ENCODE measurements around the gene PPM1H.

PPM1H gene

DNA sequence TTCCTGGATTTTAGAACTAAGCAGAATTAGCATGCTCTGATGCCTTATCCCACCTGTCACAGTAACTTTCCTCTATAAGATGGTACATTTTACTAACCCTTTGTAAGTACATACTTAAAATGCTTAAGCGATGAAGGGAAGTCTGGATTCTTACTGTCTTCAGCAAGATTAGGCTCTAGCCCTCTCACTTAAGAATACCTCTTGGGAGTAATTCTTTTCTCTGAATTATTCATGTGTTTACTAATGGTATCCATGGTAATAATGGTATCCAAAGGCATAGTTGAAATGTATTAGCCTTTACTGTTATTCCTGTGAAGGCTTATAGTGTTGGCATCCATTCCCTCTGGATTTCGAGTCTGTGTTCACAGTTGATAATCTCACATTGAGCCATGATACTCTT, 291.5 kb downstream of the PPM1H start:
- peaks cover 25% of the 10 kb centered on the region for H3K4me1 ChIP-seq (ENCODE audit: control insufficient read depth, low read depth, low read length)
- H3K79me1 ChIP-seq (ENCODE audit: low read length): no peaks in the 10 kb centered on the region
- no peak overlapping the region for H3K27ac ChIP-seq (ENCODE audit: low read depth, low read length)
- H2BK15ac ChIP-seq (replicated peaks; ENCODE audit: low read depth): no peak overlapping the region
- H3K4ac ChIP-seq (ENCODE audit: low read depth, low read length): no peak overlapping the region
- H2BK5ac ChIP-seq (ENCODE audit: low read length): no peak overlapping the region
- H2BK120ac ChIP-seq (ENCODE audit: low read depth, low read length): no peak overlapping the region
- H2AK5ac ChIP-seq (ENCODE audit: low read length): no peak overlapping the region
- H3K4me2 ChIP-seq (ENCODE audit: low read length): no peak overlapping the region
- no peak overlapping the region for H3K9ac ChIP-seq (ENCODE audit: low read length)
- no CpG with 5 or more reads among the region's 2 CpGs for WGBS (ENCODE audit: extremely low coverage, insufficient coverage, low lambda C conversion rate)
- H3K27me3 ChIP-seq (ENCODE audit: insufficient read depth, low read length, poor library complexity): no peaks in the 10 kb centered on the region
- H3K4me3 ChIP-seq (ENCODE audit: low read length): no peak overlapping the region
- H3K79me2 ChIP-seq (ENCODE audit: control insufficient read depth, insufficient read depth, low read length): no peaks in the 10 kb centered on the region
- no peak overlapping the region for H3K18ac ChIP-seq (ENCODE audit: low read length)
- DNase-seq: peak; percentile 69
- H3K23ac ChIP-seq (ENCODE audit: low read length): no peak overlapping the region
- no peak overlapping the region for H4K8ac ChIP-seq (ENCODE audit: low read depth, low read length)
- H3K36me3 ChIP-seq (ENCODE audit: control insufficient read depth, insufficient read depth, low read length): no peaks in the 10 kb centered on the region
- H4K5ac ChIP-seq (ENCODE audit: low read length): no peak overlapping the region
- H3K56ac ChIP-seq (ENCODE audit: low read length): no peak overlapping the region

DNA sequence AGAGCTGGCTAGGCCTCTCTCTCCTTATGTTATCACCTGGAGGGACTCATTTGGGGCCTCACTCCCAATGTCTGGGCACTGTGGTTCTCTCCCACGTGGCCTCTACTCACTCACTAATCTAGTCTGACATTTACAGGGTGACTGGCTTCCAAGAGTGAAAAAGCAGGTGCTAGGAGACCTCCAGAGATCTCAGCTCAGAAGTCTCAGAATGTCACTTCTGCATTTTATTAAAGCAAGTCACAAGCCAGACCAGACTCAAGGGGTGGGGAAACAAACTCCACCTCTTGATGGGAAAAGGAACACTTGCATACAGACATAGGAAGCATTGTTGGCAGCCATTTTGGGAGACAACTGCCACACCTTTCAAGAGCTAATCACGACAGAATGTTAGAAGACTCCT, 292.5 kb downstream of the PPM1H start:
- H3K36me3 ChIP-seq (ENCODE audit: control insufficient read depth, insufficient read depth, low read length): no peaks in the 10 kb centered on the region
- WGBS (ENCODE audit: extremely low coverage, insufficient coverage, low lambda C conversion rate): no CpG with 5 or more reads among the region's 2 CpGs
- no peak overlapping the region for H3K27ac ChIP-seq (ENCODE audit: low read depth, low read length)
- H3K79me2 ChIP-seq (ENCODE audit: control insufficient read depth, insufficient read depth, low read length): no peaks in the 10 kb centered on the region
- DNase-seq: no peak
- H4K5ac ChIP-seq (ENCODE audit: low read length): no peak overlapping the region
- H4K8ac ChIP-seq (ENCODE audit: low read depth, low read length): no peak overlapping the region
- no peak overlapping the region for H3K4me2 ChIP-seq (ENCODE audit: low read length)
- no peak overlapping the region for H3K56ac ChIP-seq (ENCODE audit: low read length)
- no peaks in the 10 kb centered on the region for H3K79me1 ChIP-seq (ENCODE audit: low read length)
- H2AK5ac ChIP-seq (ENCODE audit: low read length): peak overlapping the region; percentile 47
- H2BK15ac ChIP-seq (replicated peaks; ENCODE audit: low read depth): peak overlapping the region; percentile 21
- no peak overlapping the region for H2BK5ac ChIP-seq (ENCODE audit: low read length)
- H3K27me3 ChIP-seq (ENCODE audit: insufficient read depth, low read length, poor library complexity): no peaks in the 10 kb centered on the region
- H3K4me3 ChIP-seq (ENCODE audit: low read length): no peak overlapping the region
- no peak overlapping the region for H2BK120ac ChIP-seq (ENCODE audit: low read depth, low read length)
- peaks cover 25% of the 10 kb centered on the region for H3K4me1 ChIP-seq (ENCODE audit: control insufficient read depth, low read depth, low read length)
- H3K9ac ChIP-seq (ENCODE audit: low read length): no peak overlapping the region
- H3K23ac ChIP-seq (ENCODE audit: low read length): no peak overlapping the region
- peak overlapping the region; percentile 42 for H3K18ac ChIP-seq (ENCODE audit: low read length)
- peak overlapping the region; percentile 37 for H3K4ac ChIP-seq (ENCODE audit: low read depth, low read length)

DNA sequence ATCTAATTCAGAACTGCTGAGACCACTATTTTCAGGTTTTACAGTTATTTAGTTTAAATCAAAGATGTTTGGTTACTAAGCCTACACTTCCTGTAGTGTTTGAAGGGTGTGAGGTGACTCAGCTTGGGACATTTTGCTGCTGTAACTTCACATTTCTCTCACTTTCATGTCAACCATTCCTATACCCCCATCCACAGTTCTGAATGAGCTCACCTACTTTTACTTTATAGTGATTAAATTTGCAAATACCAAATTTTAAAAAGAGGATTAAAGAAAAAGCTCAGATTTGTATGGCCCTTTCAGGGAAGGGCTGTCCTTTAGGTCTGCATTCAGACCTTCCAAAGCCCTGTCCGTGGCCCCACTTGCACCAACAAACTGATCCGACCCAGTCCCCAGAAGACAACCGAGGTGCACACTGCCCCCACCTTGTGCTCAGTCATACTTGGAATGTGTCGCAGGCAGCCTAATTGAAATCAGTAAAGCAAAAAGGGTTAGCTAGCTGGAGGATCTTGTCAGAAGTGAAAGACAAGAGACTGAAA, 294.0 kb downstream of the PPM1H start:
- no CpG with 5 or more reads among the region's 4 CpGs for WGBS (ENCODE audit: extremely low coverage, insufficient coverage, low lambda C conversion rate)
- DNase-seq: peak; percentile 70
- H4K8ac ChIP-seq (ENCODE audit: low read depth, low read length): no peak overlapping the region
- H3K56ac ChIP-seq (ENCODE audit: low read length): peak overlapping the region; percentile 39
- no peaks in the 10 kb centered on the region for H3K79me2 ChIP-seq (ENCODE audit: control insufficient read depth, insufficient read depth, low read length)
- peaks cover 15% of the 10 kb centered on the region for H3K4me1 ChIP-seq (ENCODE audit: control insufficient read depth, low read depth, low read length)
- no peak overlapping the region for H3K4me3 ChIP-seq (ENCODE audit: low read length)
- no peak overlapping the region for H2BK15ac ChIP-seq (replicated peaks; ENCODE audit: low read depth)
- peak overlapping the region; percentile 3 for H3K9ac ChIP-seq (ENCODE audit: low read length)
- H3K4me2 ChIP-seq (ENCODE audit: low read length): no peak overlapping the region
- peak overlapping the region; percentile 17 for H2BK5ac ChIP-seq (ENCODE audit: low read length)
- H3K27me3 ChIP-seq (ENCODE audit: insufficient read depth, low read length, poor library complexity): no peaks in the 10 kb centered on the region
- peak overlapping the region; percentile 0 for H2AK5ac ChIP-seq (ENCODE audit: low read length)
- H2BK120ac ChIP-seq (ENCODE audit: low read depth, low read length): peak overlapping the region; percentile 90
- no peak overlapping the region for H4K5ac ChIP-seq (ENCODE audit: low read length)
- peak overlapping the region; percentile 93 for H3K18ac ChIP-seq (ENCODE audit: low read length)
- no peak overlapping the region for H3K4ac ChIP-seq (ENCODE audit: low read depth, low read length)
- peak overlapping the region; percentile 75 for H3K27ac ChIP-seq (ENCODE audit: low read depth, low read length)
- H3K36me3 ChIP-seq (ENCODE audit: control insufficient read depth, insufficient read depth, low read length): no peaks in the 10 kb centered on the region
- H3K23ac ChIP-seq (ENCODE audit: low read length): no peak overlapping the region
- no peaks in the 10 kb centered on the region for H3K79me1 ChIP-seq (ENCODE audit: low read length)

DNA sequence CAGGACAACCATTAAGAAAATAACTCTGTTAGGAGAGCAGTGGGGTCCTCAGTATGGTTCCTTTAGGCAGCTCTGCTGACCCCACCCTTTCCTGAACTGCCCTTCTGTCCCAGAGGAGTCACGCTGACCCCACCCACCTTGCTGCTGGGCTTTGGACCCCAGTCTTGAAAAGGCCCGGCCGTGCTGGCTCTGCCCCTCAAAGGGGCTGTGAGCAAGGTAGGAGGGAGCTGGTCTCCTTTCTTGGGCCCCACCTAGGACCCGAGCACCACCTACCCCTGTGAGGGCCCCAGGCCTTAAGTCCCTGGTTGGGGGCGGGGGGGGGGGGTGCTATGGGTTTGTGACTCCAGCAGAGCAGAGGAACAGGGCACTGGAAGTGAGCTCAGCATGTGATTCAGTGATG, 297.3 kb downstream of the PPM1H start:
- peak overlapping the region; percentile 79 for H3K4ac ChIP-seq (ENCODE audit: low read depth, low read length)
- H3K9ac ChIP-seq (ENCODE audit: low read length): no peak overlapping the region
- H2BK5ac ChIP-seq (ENCODE audit: low read length): no peak overlapping the region
- H2BK120ac ChIP-seq (ENCODE audit: low read depth, low read length): peak overlapping the region; percentile 3
- H3K27me3 ChIP-seq (ENCODE audit: insufficient read depth, low read length, poor library complexity): no peaks in the 10 kb centered on the region
- no peak overlapping the region for H2BK15ac ChIP-seq (replicated peaks; ENCODE audit: low read depth)
- no peak overlapping the region for H4K8ac ChIP-seq (ENCODE audit: low read depth, low read length)
- no peak overlapping the region for H3K27ac ChIP-seq (ENCODE audit: low read depth, low read length)
- DNase-seq: no peak
- no peaks in the 10 kb centered on the region for H3K79me2 ChIP-seq (ENCODE audit: control insufficient read depth, insufficient read depth, low read length)
- no peak overlapping the region for H2AK5ac ChIP-seq (ENCODE audit: low read length)
- H3K36me3 ChIP-seq (ENCODE audit: control insufficient read depth, insufficient read depth, low read length): no peaks in the 10 kb centered on the region
- no peaks in the 10 kb centered on the region for H3K79me1 ChIP-seq (ENCODE audit: low read length)
- peaks cover 3% of the 10 kb centered on the region for H3K4me1 ChIP-seq (ENCODE audit: control insufficient read depth, low read depth, low read length)
- no peak overlapping the region for H3K23ac ChIP-seq (ENCODE audit: low read length)
- no peak overlapping the region for H4K5ac ChIP-seq (ENCODE audit: low read length)
- peak overlapping the region; percentile 96 for H3K18ac ChIP-seq (ENCODE audit: low read length)
- peak overlapping the region; percentile 59 for H3K56ac ChIP-seq (ENCODE audit: low read length)
- no peak overlapping the region for H3K4me3 ChIP-seq (ENCODE audit: low read length)
- WGBS (ENCODE audit: extremely low coverage, insufficient coverage, low lambda C conversion rate): no CpG with 5 or more reads among the region's 5 CpGs
- H3K4me2 ChIP-seq (ENCODE audit: low read length): no peak overlapping the region

DNA sequence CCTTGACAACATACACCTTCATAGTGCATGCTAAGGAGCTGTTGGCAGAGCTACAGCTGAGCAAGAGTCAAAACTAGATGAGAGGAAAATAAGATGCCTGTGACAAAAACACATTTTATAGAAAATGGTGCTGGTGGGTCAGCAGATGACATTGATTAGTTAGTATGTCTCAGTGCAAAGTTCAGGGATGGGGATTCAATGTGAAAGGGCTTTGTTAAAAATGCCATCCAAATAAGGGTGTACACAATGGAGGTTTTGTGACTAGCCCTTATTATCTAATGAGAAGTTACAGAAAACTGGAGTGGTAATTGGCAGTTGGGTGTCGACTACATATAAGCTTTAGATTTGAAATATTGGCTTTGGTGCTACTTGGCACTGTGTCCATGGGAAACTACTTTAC, 299.3 kb downstream of the PPM1H start:
- no peak overlapping the region for H2BK120ac ChIP-seq (ENCODE audit: low read depth, low read length)
- peak overlapping the region; percentile 86 for H3K18ac ChIP-seq (ENCODE audit: low read length)
- no peak overlapping the region for H3K27ac ChIP-seq (ENCODE audit: low read depth, low read length)
- no peak for DNase-seq
- H4K5ac ChIP-seq (ENCODE audit: low read length): no peak overlapping the region
- no peaks in the 10 kb centered on the region for H3K79me1 ChIP-seq (ENCODE audit: low read length)
- H3K4ac ChIP-seq (ENCODE audit: low read depth, low read length): no peak overlapping the region
- peak overlapping the region; percentile 96 for H2AK5ac ChIP-seq (ENCODE audit: low read length)
- no peak overlapping the region for H3K9ac ChIP-seq (ENCODE audit: low read length)
- no peak overlapping the region for H3K4me2 ChIP-seq (ENCODE audit: low read length)
- H3K4me1 ChIP-seq (ENCODE audit: control insufficient read depth, low read depth, low read length): peaks cover 6% of the 10 kb centered on the region
- no CpG with 5 or more reads among the region's 1 CpG for WGBS (ENCODE audit: extremely low coverage, insufficient coverage, low lambda C conversion rate)
- H2BK15ac ChIP-seq (replicated peaks; ENCODE audit: low read depth): peak overlapping the region; percentile 23
- H4K8ac ChIP-seq (ENCODE audit: low read depth, low read length): no peak overlapping the region
- no peaks in the 10 kb centered on the region for H3K36me3 ChIP-seq (ENCODE audit: control insufficient read depth, insufficient read depth, low read length)
- H3K56ac ChIP-seq (ENCODE audit: low read length): no peak overlapping the region
- H2BK5ac ChIP-seq (ENCODE audit: low read length): no peak overlapping the region
- H3K27me3 ChIP-seq (ENCODE audit: insufficient read depth, low read length, poor library complexity): no peaks in the 10 kb centered on the region
- no peaks in the 10 kb centered on the region for H3K79me2 ChIP-seq (ENCODE audit: control insufficient read depth, insufficient read depth, low read length)
- H3K23ac ChIP-seq (ENCODE audit: low read length): no peak overlapping the region
- no peak overlapping the region for H3K4me3 ChIP-seq (ENCODE audit: low read length)

DNA sequence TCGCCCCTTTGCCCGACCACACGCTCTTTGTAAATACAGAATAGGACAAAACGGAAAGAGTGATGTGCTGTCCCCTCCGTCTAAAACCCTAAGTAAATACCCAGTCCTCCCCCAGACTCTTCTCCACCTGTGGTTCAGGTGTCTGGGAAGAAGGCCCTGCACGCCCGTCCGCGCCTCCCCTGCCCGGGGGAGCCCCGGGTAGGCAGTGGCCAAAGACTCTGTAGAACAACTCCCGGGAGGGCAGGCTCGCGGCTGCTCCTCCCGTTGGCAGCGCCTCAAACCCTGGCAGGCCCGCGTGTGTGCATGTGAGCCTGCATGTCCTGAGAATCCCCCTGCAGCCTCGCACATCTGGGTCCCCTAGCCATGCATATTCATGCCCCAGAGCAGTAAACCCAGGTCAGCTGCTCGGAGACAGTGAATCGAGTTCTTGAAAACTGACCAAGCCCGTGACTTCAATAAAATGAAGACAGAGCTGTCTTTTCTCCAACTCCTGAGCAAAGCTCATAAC, 302.5 kb downstream of the PPM1H start:
- H3K18ac ChIP-seq (ENCODE audit: low read length): peak overlapping the region; percentile 54
- H3K4me2 ChIP-seq (ENCODE audit: low read length): peak overlapping the region; percentile 51
- peak overlapping the region; percentile 18 for H3K23ac ChIP-seq (ENCODE audit: low read length)
- H2BK15ac ChIP-seq (replicated peaks; ENCODE audit: low read depth): no peak overlapping the region
- no peak overlapping the region for H2AK5ac ChIP-seq (ENCODE audit: low read length)
- peak overlapping the region; percentile 29 for H3K4ac ChIP-seq (ENCODE audit: low read depth, low read length)
- H2BK5ac ChIP-seq (ENCODE audit: low read length): no peak overlapping the region
- H3K27me3 ChIP-seq (ENCODE audit: insufficient read depth, low read length, poor library complexity): no peaks in the 10 kb centered on the region
- WGBS (ENCODE audit: extremely low coverage, insufficient coverage, low lambda C conversion rate): no CpG with 5 or more reads among the region's 22 CpGs
- no peaks in the 10 kb centered on the region for H3K79me2 ChIP-seq (ENCODE audit: control insufficient read depth, insufficient read depth, low read length)
- H3K36me3 ChIP-seq (ENCODE audit: control insufficient read depth, insufficient read depth, low read length): no peaks in the 10 kb centered on the region
- H4K5ac ChIP-seq (ENCODE audit: low read length): no peak overlapping the region
- peak overlapping the region; percentile 75 for H3K9ac ChIP-seq (ENCODE audit: low read length)
- H3K79me1 ChIP-seq (ENCODE audit: low read length): no peaks in the 10 kb centered on the region
- peak overlapping the region; percentile 60 for H3K27ac ChIP-seq (ENCODE audit: low read depth, low read length)
- peak overlapping the region; percentile 87 for H3K56ac ChIP-seq (ENCODE audit: low read length)
- H2BK120ac ChIP-seq (ENCODE audit: low read depth, low read length): peak overlapping the region; percentile 33
- H3K4me3 ChIP-seq (ENCODE audit: low read length): no peak overlapping the region
- H3K4me1 ChIP-seq (ENCODE audit: control insufficient read depth, low read depth, low read length): peaks cover 12% of the 10 kb centered on the region
- peak; percentile 59 for DNase-seq
- no peak overlapping the region for H4K8ac ChIP-seq (ENCODE audit: low read depth, low read length)
